ENCODE results near the gene JPT2. TPM values are rescaled to one million over a fixed set of nuclear protein-coding genes. Genes with fewer than 3 reads are reported as not detected.
"Not testable (repeated sequence)": the region's sequence is repeated elsewhere in the genome, so short reads cannot be mapped to it uniquely, and the experiment has no call there.

Gene JPT2
- total and polyA plus RNA-seq, 5 experiments from 2014 or later = 9.1 to 36.2 (median 10.3) TPM

DNA sequence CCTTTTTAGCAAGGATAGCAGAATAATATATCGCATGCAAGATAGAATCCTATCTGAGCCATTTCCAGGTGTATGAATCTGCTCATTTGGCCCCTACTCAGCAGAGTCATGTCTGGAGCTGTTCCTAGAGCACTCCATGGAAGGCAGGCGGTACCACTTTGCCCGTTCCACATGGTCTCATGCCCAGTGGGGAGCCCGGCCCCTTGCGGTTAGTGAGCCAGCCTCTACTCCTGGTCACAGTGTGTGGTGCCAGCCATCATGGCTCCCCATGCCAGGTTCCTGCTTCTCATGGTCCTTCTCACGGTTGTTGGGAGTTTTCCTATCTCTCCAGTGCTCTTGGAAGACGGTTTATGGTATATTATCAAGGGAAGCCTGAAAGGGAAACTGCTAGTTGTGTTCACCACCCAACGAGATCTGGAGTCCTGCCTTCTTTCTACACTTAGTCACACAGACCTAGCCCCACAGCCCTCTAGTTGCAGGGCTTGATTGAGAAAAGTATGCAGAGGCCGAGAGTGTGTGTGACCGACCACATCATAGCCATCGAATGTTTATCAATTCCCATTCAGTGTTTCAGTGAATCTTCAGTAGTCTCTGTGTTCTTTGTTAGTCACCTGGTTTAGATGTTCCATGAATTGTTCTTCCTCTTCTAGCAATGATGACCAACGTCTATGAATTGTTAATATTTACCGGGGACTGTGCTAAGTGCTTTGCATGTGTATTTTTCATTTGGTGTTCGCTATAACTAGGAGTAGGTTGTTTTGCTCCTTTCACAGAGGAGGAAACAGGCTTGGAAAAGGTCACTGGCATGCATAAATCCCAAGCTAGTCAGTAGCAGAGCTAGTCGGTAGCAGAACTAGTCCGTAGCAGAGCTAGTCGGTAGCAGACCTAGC lies 9.6 kb downstream of the JPT2 start:
- H3K36me3 Mint-ChIP-seq = peaks cover 0 to 68% (median 0%) of the 10 kb centered on the region in 3 donors
- H3K27ac Mint-ChIP-seq = peak overlapping the region in 1 of 10 donors; percentile 55
- POLR2A ChIA-PET = interaction anchor here (0.6 kb wide), 1 partner anchor 18 kb away, joined by 3 read pairs; the partner anchor contains the start of gene MAPK8IP3
- no peak overlapping the region for H3K4me3 Mint-ChIP-seq
- DNase-seq (no peak), ATAC-seq (no peak)
- H3K4me1 Mint-ChIP-seq = peaks cover 0 to 12% (median 5%) of the 10 kb centered on the region in 4 donors
- H3K9me3 Mint-ChIP-seq = no peaks in the 10 kb centered on the region
- no peaks in the 10 kb centered on the region for H3K27me3 Mint-ChIP-seq

DNA sequence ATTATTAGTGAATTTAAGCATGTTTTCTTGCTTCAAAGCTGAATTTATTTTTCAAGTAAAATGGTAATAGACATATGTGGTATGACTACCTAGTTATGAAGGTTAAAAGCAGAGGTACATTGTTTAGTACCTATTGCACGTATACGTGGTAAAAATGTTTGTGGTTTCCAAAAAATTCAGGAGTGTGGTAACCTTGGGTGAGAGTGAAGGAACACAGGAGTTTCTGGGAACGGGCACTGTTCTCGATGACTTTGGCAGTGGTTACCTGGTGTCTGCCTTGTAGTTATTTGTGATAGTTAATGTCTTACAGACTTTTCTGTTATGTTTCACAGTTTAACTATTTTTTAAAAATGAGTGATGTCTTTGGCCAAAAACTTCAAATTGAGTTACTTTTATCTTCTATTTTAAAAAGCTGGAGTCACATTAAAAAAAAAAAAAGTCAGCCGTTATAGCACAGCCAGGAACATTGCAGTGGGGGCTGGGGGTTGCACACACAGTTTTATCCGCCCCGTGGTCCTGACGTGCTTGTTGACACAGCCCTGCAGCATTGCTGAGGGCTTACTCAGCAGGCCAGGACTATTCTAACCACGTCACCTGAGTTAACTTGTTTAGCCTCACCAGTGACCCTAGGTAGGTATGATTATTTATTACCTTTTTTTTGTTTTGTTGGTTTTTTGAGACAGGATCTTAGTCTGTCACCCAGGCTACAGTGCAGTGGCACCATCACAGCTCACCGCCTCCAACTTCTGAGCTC lies 10.9 kb downstream of the JPT2 start:
- POLR2A ChIA-PET = no interaction called here
- ATAC-seq (no peak), DNase-seq (no peak)
- Mint-ChIP-seq H3K27me3 (no peaks in the 10 kb centered on the region), H3K9me3 (no peaks in the 10 kb centered on the region), H3K27ac (peak overlapping the region in 1 of 10 donors; percentile 41), H3K36me3 (peaks cover 0 to 73% (median 6%) of the 10 kb centered on the region in 3 donors), H3K4me3 (no peak overlapping the region), H3K4me1 (peaks cover 0 to 5% (median 4%) of the 10 kb centered on the region in 4 donors)

DNA sequence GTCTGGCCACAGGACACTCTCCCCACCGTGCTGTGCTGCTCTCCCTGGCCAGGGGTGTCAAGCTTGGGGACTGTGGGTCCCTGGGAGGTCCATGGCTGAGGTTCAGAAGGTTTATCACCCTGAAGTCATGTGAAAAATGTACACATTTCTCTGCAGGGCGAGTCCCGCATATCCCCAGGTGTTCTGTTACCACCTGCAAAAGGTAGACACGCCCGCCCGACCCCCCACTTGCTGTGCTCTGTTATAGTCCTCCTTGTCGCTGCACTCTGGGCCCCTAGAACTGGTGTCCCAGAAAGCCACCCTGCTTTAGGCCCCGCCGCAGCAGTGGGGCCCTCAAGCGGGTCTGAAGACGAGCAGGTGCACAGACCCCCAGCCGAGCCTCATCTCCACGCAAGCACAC lies 11.8 kb downstream of the JPT2 start:
- H3K27me3 Mint-ChIP-seq = no peaks in the 10 kb centered on the region
- peak overlapping the region in 1 of 10 donors; percentile 18 for H3K27ac Mint-ChIP-seq
- DNase-seq (no peak), ATAC-seq (no peak)
- H3K4me3 Mint-ChIP-seq = no peak overlapping the region
- no peaks in the 10 kb centered on the region for H3K9me3 Mint-ChIP-seq
- H3K4me1 Mint-ChIP-seq = peaks cover 0 to 5% (median 4%) of the 10 kb centered on the region in 4 donors
- H3K36me3 Mint-ChIP-seq = peaks cover 0 to 77% (median 9%) of the 10 kb centered on the region in 3 donors
- POLR2A ChIA-PET = no interaction called here

DNA sequence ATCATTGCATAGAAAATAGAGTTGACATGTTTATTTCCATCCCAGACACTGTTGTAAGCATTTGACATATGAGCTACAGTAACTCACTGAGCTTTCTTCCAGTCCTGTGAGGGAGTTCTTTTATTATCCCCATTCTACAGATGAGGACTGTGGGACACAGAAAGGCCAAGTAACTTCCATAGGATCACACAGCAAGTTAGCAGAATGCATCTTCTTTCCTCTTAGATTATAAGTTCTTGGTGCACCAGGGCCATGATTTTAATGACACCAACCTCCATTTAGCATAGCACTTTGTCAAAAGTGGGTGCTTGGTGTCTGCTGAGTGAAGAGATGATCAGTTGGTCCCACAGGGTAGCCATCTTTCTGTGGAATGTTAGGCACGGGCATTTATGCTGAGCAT lies 12.7 kb downstream of the JPT2 start:
- DNase-seq (no peak), ATAC-seq (no peak)
- peak overlapping the region in 1 of 10 donors; percentile 53 for H3K27ac Mint-ChIP-seq
- H3K36me3 Mint-ChIP-seq = peaks cover 0 to 80% (median 9%) of the 10 kb centered on the region in 3 donors
- no peak overlapping the region for H3K4me3 Mint-ChIP-seq
- no peaks in the 10 kb centered on the region for H3K27me3 Mint-ChIP-seq
- POLR2A ChIA-PET = no interaction called here
- H3K4me1 Mint-ChIP-seq = peaks cover 0 to 5% (median 4%) of the 10 kb centered on the region in 4 donors
- H3K9me3 Mint-ChIP-seq = no peaks in the 10 kb centered on the region

DNA sequence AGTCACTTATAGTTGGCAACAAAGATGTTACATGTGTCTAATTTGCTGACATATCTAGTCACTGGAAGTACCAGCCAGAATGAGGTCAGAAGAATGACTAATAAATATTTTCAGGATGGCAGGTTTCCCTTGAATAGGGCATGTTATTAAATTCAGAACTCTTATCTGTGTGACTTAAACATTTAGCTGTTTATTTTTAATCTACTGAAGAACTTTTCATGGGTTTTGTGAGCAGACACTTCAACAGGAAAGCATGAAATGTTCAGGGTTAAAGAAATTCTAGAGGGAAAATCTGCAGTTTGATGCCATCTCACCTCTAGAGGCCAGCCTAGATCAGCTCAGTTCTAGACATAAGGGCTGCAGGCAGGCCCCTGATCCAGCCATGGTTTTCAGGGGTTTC lies 13.2 kb downstream of the JPT2 start:
- Mint-ChIP-seq H3K27me3 (no peaks in the 10 kb centered on the region), H3K9me3 (no peaks in the 10 kb centered on the region), H3K4me3 (no peak overlapping the region), H3K36me3 (peaks cover 0 to 78% (median 9%) of the 10 kb centered on the region in 3 donors), H3K4me1 (peaks cover 0 to 5% (median 4%) of the 10 kb centered on the region in 4 donors), H3K27ac (no peak overlapping the region)
- no peak for DNase-seq
- no peak for ATAC-seq
- POLR2A ChIA-PET = no interaction called here

DNA sequence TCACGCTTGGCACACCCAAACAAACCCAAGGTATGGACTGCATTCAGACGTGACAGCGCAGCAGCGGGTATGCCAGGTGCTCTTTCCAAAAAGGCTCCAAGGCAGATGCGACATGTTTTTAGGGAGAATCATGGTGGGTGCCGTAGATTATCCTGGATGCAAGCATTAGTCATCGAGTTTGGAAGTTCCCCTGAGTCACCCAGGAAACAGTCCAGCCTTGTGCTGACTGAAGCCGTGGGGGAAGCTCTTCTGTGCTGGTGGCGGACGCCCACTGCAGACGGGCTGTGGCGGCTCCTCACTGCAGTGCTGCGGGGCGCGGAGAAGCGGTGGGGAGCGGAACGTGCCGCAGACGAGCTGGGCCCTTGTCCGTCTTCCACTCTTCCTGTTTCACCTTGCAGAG lies 13.9 kb downstream of the JPT2 start:
- no peak for ATAC-seq
- no peaks in the 10 kb centered on the region for H3K9me3 Mint-ChIP-seq
- POLR2A ChIA-PET = interaction anchor here (1.1 kb wide), 1 partner anchor 14 kb away, joined by 7 read pairs; the partner anchor contains the start of gene MAPK8IP3

DNA sequence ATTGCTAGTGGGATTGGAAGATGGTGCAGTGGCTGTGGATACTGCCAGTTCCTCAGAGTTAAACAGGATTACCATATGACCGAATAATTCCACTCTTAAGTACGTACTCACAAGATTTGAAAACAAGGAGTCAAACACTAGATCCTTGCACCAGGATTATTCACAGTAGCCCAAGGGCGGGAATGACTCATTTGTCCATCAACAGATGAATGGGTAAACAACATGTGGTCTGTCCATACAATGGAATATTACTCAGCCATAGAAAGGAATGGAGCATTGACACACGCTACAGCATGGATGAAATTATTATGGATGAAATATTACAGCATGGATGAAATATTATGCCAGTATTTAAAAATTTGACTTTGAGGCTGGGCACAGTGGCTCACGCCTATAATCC lies 18.8 kb downstream of the JPT2 start:
- H3K27ac Mint-ChIP-seq = no peak overlapping the region
- H3K4me1 Mint-ChIP-seq = no peaks in the 10 kb centered on the region
- POLR2A ChIA-PET = no interaction called here
- no peak for ATAC-seq
- H3K27me3 Mint-ChIP-seq = no peaks in the 10 kb centered on the region
- no peak overlapping the region for H3K4me3 Mint-ChIP-seq
- H3K9me3 Mint-ChIP-seq = no peaks in the 10 kb centered on the region
- DNase-seq = no peak
- peaks cover 0 to 76% (median 9%) of the 10 kb centered on the region in 3 donors for H3K36me3 Mint-ChIP-seq

More for the DNA sequence above, 13.9 kb downstream of the JPT2 start:
- Mint-ChIP-seq H3K27me3 (no peaks in the 10 kb centered on the region), H3K27ac (no peak overlapping the region), H3K4me3 (no peak overlapping the region), H3K4me1 (peaks cover 0 to 5% (median 3%) of the 10 kb centered on the region in 4 donors), H3K36me3 (peaks cover 0 to 80% (median 9%) of the 10 kb centered on the region in 3 donors)
- DNase-seq = no peak

DNA sequence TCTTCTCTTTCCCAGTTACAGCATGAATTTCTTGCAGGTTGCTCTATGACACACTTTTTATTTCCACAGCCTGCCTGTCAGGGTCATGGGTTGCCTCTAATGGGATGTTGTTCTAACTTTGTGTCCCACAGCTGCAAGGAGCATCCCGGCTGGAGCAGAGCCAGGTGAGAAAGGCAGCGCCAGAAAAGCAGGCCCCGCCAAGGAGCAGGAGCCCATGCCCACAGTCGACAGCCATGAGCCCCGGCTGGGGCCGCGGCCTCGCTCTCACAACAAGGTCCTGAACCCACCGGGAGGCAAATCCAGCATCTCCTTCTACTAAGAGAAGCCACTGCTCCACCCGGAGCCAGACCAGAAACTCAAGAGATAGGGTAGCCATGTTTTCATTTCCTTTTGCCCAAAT lies 20.6 kb downstream of the JPT2 start:
- POLR2A ChIA-PET = no interaction called here
- no peak for DNase-seq
- Mint-ChIP-seq H3K27ac (peak overlapping the region in 1 of 10 donors; percentile 28), H3K4me1 (no peaks in the 10 kb centered on the region), H3K36me3 (peaks cover 0 to 64% (median 3%) of the 10 kb centered on the region in 3 donors), H3K9me3 (no peaks in the 10 kb centered on the region), H3K4me3 (no peak overlapping the region), H3K27me3 (no peaks in the 10 kb centered on the region)
- no peak for ATAC-seq

DNA sequence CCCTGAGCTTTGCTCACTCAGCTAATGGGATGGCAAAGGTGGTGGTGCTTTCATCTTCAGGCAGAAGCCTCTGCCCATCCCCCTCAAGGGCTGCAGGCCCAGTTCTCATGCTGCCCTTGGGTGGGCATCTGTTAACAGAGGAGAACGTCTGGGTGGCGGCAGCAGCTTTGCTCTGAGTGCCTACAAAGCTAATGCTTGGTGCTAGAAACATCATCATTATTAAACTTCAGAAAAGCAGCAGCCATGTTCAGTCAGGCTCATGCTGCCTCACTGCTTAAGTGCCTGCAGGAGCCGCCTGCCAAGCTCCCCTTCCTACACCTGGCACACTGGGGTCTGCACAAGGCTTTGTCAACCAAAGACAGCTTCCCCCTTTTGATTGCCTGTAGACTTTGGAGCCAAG lies 22.2 kb downstream of the JPT2 start:
- DNase-seq (no peak), ATAC-seq (no peak)
- H3K4me3 Mint-ChIP-seq = no peak overlapping the region
- H3K9me3 Mint-ChIP-seq = no peaks in the 10 kb centered on the region
- H3K36me3 Mint-ChIP-seq = peaks cover 0 to 54% (median 0%) of the 10 kb centered on the region in 3 donors
- no peak overlapping the region for H3K27ac Mint-ChIP-seq
- H3K27me3 Mint-ChIP-seq = no peaks in the 10 kb centered on the region
- POLR2A ChIA-PET = no interaction called here
- peaks cover under 1 to 10% (median 2%) of the 10 kb centered on the region in 4 donors for H3K4me1 Mint-ChIP-seq

DNA sequence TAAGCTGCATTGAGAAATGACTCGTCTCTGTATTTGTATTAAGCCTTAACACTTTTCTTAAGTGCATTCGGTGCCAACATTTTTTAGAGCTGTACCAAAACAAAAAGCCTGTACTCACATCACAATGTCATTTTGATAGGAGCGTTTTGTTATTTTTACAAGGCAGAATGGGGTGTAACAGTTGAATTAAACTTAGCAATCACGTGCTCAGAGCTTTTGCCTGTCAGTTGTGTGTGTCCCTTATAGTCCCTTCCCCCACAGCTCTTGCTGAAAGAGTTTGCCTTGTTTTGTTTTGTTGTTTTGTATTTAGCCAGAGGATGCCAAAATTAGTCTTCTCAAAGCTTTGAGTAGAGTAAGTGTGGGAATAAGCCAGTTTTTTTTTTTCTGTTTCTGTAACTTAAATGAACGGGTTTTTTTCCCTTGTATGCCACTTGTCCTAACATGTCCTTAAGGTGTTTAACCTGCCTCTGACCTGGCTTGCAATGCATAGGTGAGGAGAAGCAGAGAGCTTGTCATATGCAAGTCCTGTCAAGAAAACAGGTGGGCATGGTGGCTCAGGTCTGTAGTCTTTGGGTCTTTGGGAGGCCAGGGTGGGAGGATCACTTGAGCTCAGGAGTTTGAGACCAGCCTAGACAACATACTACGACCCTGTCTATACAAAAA lies 23.3 kb downstream of the JPT2 start:
- peaks cover 0 to 1% (median 0%) of the 10 kb centered on the region in 5 donors for H3K27me3 Mint-ChIP-seq
- no peak for ATAC-seq
- H3K4me3 Mint-ChIP-seq = no peak overlapping the region
- peak overlapping the region in 2 of 10 donors; percentile 42 to 47 for H3K27ac Mint-ChIP-seq
- H3K4me1 Mint-ChIP-seq = peaks cover 5 to 15% (median 7%) of the 10 kb centered on the region in 4 donors
- peaks cover 0 to 45% (median 0%) of the 10 kb centered on the region in 3 donors for H3K36me3 Mint-ChIP-seq
- POLR2A ChIA-PET = interaction anchor here (0.8 to 1.7 kb wide), 4 partner anchors 22 to 182 kb away, joined by 3 to 5 read pairs (median 3); no protein-coding TSS in a partner anchor
- H3K9me3 Mint-ChIP-seq = no peaks in the 10 kb centered on the region
- no peak for DNase-seq

DNA sequence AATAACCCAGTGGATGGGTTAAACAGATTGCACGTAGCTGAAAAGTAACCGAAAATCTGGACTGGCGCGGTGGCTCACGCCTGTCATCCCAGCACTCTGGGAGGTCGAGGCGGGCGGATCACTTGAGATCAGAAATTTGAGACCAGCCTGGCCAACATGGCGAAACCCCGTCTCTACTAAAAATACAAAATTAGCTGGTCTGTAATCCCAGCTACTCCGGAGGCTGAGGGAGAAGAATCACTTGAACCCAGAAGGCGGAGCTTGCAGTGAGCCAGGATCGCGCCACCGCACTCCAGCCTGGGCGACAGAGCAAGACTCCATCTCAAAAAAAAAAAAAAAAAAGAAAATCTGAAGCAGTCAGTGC lies 27.2 kb downstream of the JPT2 start:
- not testable (repeated sequence) for H3K9me3 Mint-ChIP-seq, H3K27me3 Mint-ChIP-seq
- H3K36me3 Mint-ChIP-seq = peaks cover 0 to 12% (median 0%) of the 10 kb centered on the region in 3 donors
- H3K4me3 Mint-ChIP-seq = peak overlapping the region; percentile 94 to 100 (median 99)
- DNase-seq (peak in 2 of 10 donors; percentile 17 to 39), ATAC-seq (peak; percentile 28 to 32)
- POLR2A ChIA-PET = interaction anchor here (0.6 to 3.5 kb wide), 24 partner anchors 13 to 979 kb away, joined by 3 to 32 read pairs (median 5); partner anchors contain the start of genes EME2, JPT2, MRPS34 and NME3
- H3K4me1 Mint-ChIP-seq = peaks cover 14 to 46% (median 35%) of the 10 kb centered on the region in 4 donors
- peak overlapping the region; percentile 95 to 100 (median 98) for H3K27ac Mint-ChIP-seq

Measured in naive thymus-derived CD8-positive, alpha-beta T cell (primary cell).